Prostate gland (tissue), 2 donors: ENCODE measurements around the gene NRXN3. TPM values are rescaled to one million over a fixed set of nuclear protein-coding genes. Genes with fewer than 3 reads are reported as not detected.

Source experiments
- DNase-seq: peaks from one replicate; pipeline ENCODE4 v3.0.0-alpha.2; 2019; ENCODE audit warnings: low spot score
- H3K27ac ChIP-seq, 2 donors: fragments of 200-600 bp; sonication (generic); 2 replicates each; pipeline ENCODE4 v1.5.1; 2017 to 2019
- H3K27me3 ChIP-seq: fragments of 200-600 bp; sonication (generic); replicated peaks from 2 replicates; pipeline ENCODE4 v1.5.1; 2019; ENCODE audit not compliant: insufficient read depth
- H3K36me3 ChIP-seq, 2 donors: fragments of 200-600 bp; sonication (generic); 1 replicate in 1 of 2; 2 replicates in 1 of 2; pipeline versions ENCODE4 v1.5.1 to v1.8.1; 2017 to 2019
- H3K4me1 ChIP-seq: fragments of 200-600 bp; sonication (generic); replicated peaks from 2 replicates; pipeline ENCODE4 v1.5.1; 2019
- H3K4me3 ChIP-seq, 2 donors: fragments of 200-600 bp; sonication (generic); 2 replicates each; pipeline ENCODE4 v1.5.1; 2017 to 2019
- H3K9me3 ChIP-seq: fragments of 200-600 bp; sonication (generic); 2 replicates; pipeline ENCODE4 v1.5.1; 2017
- POLR2A ChIP-seq: fragments of 450-650 bp; IDR thresholded peaks from one replicate; pipeline ENCODE4 v1.6.1; 2016; ENCODE audit warnings: antibody characterized with exemption, mild to moderate bottlenecking
- POLR2AphosphoS5 ChIP-seq: sonication (generic); formaldehyde crosslinking; IDR thresholded peaks from one replicate; pipeline ENCODE4 v1.6.1; 2017; ENCODE audit warnings: antibody characterized with exemption
- WGBS: methylation state at CpG from one replicate; pipeline ENCODE4 v1.1.5; 2018; 5-methylcytosine and 5-hydroxymethylcytosine counted together
- intact Hi-C: fragments of 100-400 bp; cut with DNase I; formaldehyde crosslinking; loops from one replicate; pipeline ENCODE4 v1.14.2; 2022
- total RNA-seq, 2 donors: library from RNA; depleted of rRNA; stranded (reverse); fragments of >200 nt; gene quantifications; one replicate each; pipeline ENCODE4 v1.1.0, GENCODE V29; 2016
- TF ChIP-seq, protein P1 (sequence below), 4 experiments: fragments of 200-600 bp in 2 of 4; fragments of 450-650 bp in 2 of 4; sonication (generic) in 2 of 4; IDR thresholded peaks; 1 replicate in 3 of 4; 2 replicates in 1 of 4; pipeline ENCODE4 v1.5.1; 2016 to 2019; ENCODE audit warnings: antibody characterized with exemption in 4 of 4, mild to moderate bottlenecking in 2 of 4, moderate library complexity in 2 of 4

NRXN3 gene
- total RNA-seq, 2 donors from 2014 or later: 6.6 to 8.2 TPM

- WGBS: 69% methylated on average over 2 of the region's 2 CpGs
- no peaks in the 10 kb centered on the region for H3K27me3 ChIP-seq
- H3K9me3 ChIP-seq: no peaks in the 10 kb centered on the region
Measured at GRCh38 chr14:79837699-79838098, 1667.5 kb downstream of the NRXN3 start.

GRCh38 chr14:79840103-79840502 lies 1669.9 kb downstream of the NRXN3 start:
- H3K27ac ChIP-seq: no peak overlapping the region
- no peak for TF ChIP-seq POLR2AphosphoS5
- TF ChIP-seq, protein P1, sequence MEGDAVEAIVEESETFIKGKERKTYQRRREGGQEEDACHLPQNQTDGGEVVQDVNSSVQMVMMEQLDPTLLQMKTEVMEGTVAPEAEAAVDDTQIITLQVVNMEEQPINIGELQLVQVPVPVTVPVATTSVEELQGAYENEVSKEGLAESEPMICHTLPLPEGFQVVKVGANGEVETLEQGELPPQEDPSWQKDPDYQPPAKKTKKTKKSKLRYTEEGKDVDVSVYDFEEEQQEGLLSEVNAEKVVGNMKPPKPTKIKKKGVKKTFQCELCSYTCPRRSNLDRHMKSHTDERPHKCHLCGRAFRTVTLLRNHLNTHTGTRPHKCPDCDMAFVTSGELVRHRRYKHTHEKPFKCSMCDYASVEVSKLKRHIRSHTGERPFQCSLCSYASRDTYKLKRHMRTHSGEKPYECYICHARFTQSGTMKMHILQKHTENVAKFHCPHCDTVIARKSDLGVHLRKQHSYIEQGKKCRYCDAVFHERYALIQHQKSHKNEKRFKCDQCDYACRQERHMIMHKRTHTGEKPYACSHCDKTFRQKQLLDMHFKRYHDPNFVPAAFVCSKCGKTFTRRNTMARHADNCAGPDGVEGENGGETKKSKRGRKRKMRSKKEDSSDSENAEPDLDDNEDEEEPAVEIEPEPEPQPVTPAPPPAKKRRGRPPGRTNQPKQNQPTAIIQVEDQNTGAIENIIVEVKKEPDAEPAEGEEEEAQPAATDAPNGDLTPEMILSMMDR (IDR thresholded peaks at IDR 0.05): no peak
- TF ChIP-seq POLR2A: no peak

More at GRCh38 chr14:79837699-79838098, 1667.5 kb downstream of the NRXN3 start:
- intact Hi-C loops: no loop called here
- H3K4me1 ChIP-seq: no peaks in the 10 kb centered on the region
- no peaks in the 10 kb centered on the region for H3K36me3 ChIP-seq
- no peak overlapping the region for H3K4me3 ChIP-seq
- TF ChIP-seq POLR2A (no peak), POLR2AphosphoS5 (no peak)
- TF ChIP-seq, protein P1 (IDR thresholded peaks at IDR 0.05): no peak
- no peak overlapping the region for H3K27ac ChIP-seq
- no peak for DNase-seq

DNA sequence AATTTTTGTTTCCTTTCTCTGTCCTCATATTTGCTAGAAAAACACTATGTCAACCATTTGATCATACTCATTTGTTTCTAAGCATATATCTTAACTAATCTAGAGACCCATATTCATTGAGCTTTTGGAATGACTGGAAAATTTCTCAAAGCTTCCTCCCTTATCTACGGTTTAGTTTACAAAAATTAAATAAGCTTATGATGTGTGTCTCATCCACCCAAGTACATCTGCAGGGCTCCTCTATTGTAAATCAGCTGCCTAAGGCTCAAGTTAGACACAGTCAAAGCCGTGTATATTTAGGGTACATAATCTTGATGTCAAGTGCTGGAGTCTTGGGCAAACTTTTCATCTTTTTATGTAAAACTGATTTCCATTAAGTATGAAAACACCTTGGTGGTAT lies 1670.7 kb downstream of the NRXN3 start:
- Histone ChIP-seq H3K27ac (no peak overlapping the region), H3K4me3 (no peak overlapping the region), H3K9me3 (no peaks in the 10 kb centered on the region), H3K4me1 (no peaks in the 10 kb centered on the region), H3K27me3 (no peaks in the 10 kb centered on the region), H3K36me3 (no peaks in the 10 kb centered on the region)
- 46% methylated on average over 2 of the region's 2 CpGs for WGBS
- intact Hi-C loops: no loop called here
- no peak for DNase-seq
- TF ChIP-seq, protein P1 (IDR thresholded peaks at IDR 0.05): no peak
- no peak for TF ChIP-seq POLR2AphosphoS5
- TF ChIP-seq POLR2A: no peak

More at GRCh38 chr14:79840103-79840502, 1669.9 kb downstream of the NRXN3 start:
- no peak for DNase-seq
- Histone ChIP-seq H3K4me3 (no peak overlapping the region), H3K27me3 (no peaks in the 10 kb centered on the region), H3K36me3 (no peaks in the 10 kb centered on the region), H3K4me1 (no peaks in the 10 kb centered on the region), H3K9me3 (no peaks in the 10 kb centered on the region)
- intact Hi-C loops: no loop called here

GRCh38 chr14:79841433-79841832 lies 1671.3 kb downstream of the NRXN3 start:
- TF ChIP-seq POLR2AphosphoS5 (no peak), POLR2A (no peak)
- TF ChIP-seq, protein P1 (IDR thresholded peaks at IDR 0.05): no peak
- Histone ChIP-seq H3K36me3 (no peaks in the 10 kb centered on the region), H3K27ac (no peak overlapping the region), H3K4me3 (no peak overlapping the region), H3K27me3 (no peaks in the 10 kb centered on the region), H3K4me1 (no peaks in the 10 kb centered on the region), H3K9me3 (no peaks in the 10 kb centered on the region)
- WGBS: 49% methylated on average over 3 of the region's 3 CpGs
- no peak for DNase-seq
- intact Hi-C loops: no loop called here

DNA sequence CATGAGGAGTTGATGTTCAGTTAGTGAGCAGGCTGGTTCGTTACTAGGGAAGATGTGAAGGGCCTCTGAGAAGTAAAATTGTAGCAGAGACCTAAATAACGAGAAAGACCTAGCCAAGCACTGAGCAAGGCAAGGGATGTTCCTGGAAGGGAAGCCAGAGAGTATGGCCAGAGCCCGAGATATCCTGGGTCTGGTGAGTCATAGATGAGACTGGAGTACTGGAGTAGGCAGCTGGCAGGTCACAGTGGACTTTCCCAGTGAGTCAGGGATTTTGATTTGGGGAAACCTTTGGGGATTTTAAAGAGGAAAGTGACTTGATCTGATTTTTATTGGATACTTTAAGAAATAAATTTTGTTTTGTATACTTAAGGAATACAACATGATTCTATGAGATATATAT lies 1672.1 kb downstream of the NRXN3 start:
- intact Hi-C loops: no loop called here
- 58% methylated on average over 3 of the region's 3 CpGs for WGBS
- H3K27ac ChIP-seq: no peak overlapping the region
- DNase-seq: no peak
- H3K9me3 ChIP-seq: no peaks in the 10 kb centered on the region
- H3K4me3 ChIP-seq: no peak overlapping the region
- H3K27me3 ChIP-seq: no peaks in the 10 kb centered on the region
- TF ChIP-seq POLR2A (no peak), POLR2AphosphoS5 (no peak)
- TF ChIP-seq, protein P1 (IDR thresholded peaks at IDR 0.05): no peak
- H3K36me3 ChIP-seq: no peaks in the 10 kb centered on the region
- H3K4me1 ChIP-seq: no peaks in the 10 kb centered on the region
